HFF-Myc (cell line): ENCODE results near the gene MYT1.

Experiments
- DNase-seq: peaks from one replicate; pipeline ENCODE4 v3.0.0-alpha.2; 2011; ENCODE audit warnings: low read depth; ENCODE audit errors: extremely low read depth
- H3K4me3 ChIP-seq: replicated peaks from 2 replicates; pipeline ENCODE4 v1.5.1; 2011; ENCODE audit warnings: low read depth, mild to moderate bottlenecking, control low read depth, low read length
- CTCF ChIP-seq: IDR thresholded peaks from 2 replicates; pipeline ENCODE4 v1.5.1; 2012; ENCODE audit warnings: mild to moderate bottlenecking, low read depth, low read length, control low read depth; ENCODE audit errors: missing control alignments

Gene MYT1

GRCh38 chr20:64242003-64242796 is 77.9 kb downstream of the MYT1 start:
- no peak for DNase-seq
- TF ChIP-seq CTCF, result no peak
- no peak overlapping the region for H3K4me3 ChIP-seq

- DNase-seq, result no peak
- no peak overlapping the region for H3K4me3 ChIP-seq
- no peak for TF ChIP-seq CTCF
These were observed 78.7 kb downstream of the MYT1 start for GRCh38 chr20:64242797-64243475.

GRCh38 chr20:64244281-64244805 is 80.1 kb downstream of the MYT1 start:
- no peak overlapping the region for H3K4me3 ChIP-seq
- no peak for DNase-seq

GRCh38 chr20:64244870-64245603 is 80.8 kb downstream of the MYT1 start:
- DNase-seq, result no peak
- H3K4me3 ChIP-seq, result no peak overlapping the region
- TF ChIP-seq CTCF, result no peak

More at GRCh38 chr20:64244281-64244805, 80.1 kb downstream of the MYT1 start:
- no peak for TF ChIP-seq CTCF

GRCh38 chr20:64245746-64246595 is 81.7 kb downstream of the MYT1 start:
- no peak for DNase-seq
- TF ChIP-seq CTCF, result no peak
- no peak overlapping the region for H3K4me3 ChIP-seq

- no peak overlapping the region for H3K4me3 ChIP-seq
- DNase-seq, result no peak
- no peak for TF ChIP-seq CTCF
These were observed 82.5 kb downstream of the MYT1 start for GRCh38 chr20:64246616-64247306.
